Uterus (tissue), 2 donors: Measurements from ENCODE around the gene MTHFD1.

Experiments used
- POLR2A ChIP-seq, 2 donors: fragments of 450-650 bp; IDR thresholded peaks; one replicate each; pipeline ENCODE4 v1.6.1; 2016; ENCODE audit warnings: antibody characterized with exemption in 2 of 2, mild to moderate bottlenecking in 1 of 2, moderate library complexity in 1 of 2
- TF ChIP-seq, protein P1 (sequence below), 4 experiments: fragments of 200-600 bp in 2 of 4; fragments of 450-650 bp in 2 of 4; sonication (generic) in 2 of 4; IDR thresholded peaks; one replicate each; pipeline ENCODE4 v1.5.1; 2016 to 2019; ENCODE audit warnings: antibody characterized with exemption in 4 of 4, mild to moderate bottlenecking in 2 of 4, moderate library complexity in 1 of 4

DNA sequence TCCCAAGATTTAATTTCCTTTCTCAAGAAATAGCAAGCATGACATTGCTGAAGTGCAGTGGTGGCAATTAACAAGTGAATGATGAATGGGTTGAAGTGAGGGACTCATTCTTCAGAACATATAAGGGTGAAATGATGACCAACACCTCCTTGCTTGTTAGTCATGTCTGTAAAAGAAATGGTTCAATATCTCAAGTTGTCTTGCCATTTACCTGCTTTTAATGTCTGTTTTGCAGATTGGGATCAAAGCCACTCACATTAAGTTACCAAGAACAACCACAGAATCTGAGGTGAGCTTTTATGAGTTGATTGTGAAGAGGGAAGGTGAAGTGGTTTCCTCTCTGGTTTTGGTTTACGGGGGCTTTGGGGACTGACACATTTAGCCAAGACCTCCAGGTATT lies 24.1 kb downstream of the MTHFD1 start:
- TF ChIP-seq, protein P1, sequence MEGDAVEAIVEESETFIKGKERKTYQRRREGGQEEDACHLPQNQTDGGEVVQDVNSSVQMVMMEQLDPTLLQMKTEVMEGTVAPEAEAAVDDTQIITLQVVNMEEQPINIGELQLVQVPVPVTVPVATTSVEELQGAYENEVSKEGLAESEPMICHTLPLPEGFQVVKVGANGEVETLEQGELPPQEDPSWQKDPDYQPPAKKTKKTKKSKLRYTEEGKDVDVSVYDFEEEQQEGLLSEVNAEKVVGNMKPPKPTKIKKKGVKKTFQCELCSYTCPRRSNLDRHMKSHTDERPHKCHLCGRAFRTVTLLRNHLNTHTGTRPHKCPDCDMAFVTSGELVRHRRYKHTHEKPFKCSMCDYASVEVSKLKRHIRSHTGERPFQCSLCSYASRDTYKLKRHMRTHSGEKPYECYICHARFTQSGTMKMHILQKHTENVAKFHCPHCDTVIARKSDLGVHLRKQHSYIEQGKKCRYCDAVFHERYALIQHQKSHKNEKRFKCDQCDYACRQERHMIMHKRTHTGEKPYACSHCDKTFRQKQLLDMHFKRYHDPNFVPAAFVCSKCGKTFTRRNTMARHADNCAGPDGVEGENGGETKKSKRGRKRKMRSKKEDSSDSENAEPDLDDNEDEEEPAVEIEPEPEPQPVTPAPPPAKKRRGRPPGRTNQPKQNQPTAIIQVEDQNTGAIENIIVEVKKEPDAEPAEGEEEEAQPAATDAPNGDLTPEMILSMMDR (IDR thresholded peaks at IDR 0.05): no peak
- no peak for TF ChIP-seq POLR2A (IDR thresholded peaks at IDR 0.05)
